ENCODE data around the gene CWC25.
"Not testable (repeated sequence)": the region's sequence is repeated elsewhere in the genome, so short reads cannot be mapped to it uniquely, and the experiment has no call there.

Gene CWC25

DNA sequence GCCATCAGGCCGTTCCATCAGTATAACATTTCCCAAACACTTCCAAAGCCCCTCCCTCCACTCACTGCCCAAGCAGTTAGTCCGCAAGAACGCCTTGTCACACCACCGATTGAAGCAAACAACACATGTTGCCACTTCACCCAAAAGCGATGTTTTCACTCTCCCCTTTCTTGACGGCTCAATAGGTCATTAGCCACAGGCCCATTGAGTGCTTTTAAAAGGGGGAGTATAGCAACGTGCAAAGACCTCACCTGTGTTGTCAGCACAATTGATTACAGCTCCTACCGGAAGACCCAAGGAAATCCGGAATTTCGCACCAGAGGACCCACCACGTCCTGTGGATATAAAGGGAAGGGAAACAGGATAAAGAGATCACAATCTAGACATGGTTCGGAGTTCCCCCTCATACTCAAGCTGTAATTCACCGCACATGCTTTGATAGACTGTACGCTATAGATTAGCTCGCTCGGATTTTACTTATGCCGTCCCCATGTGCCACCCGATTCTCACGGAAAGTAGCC, 27.7 kb upstream of the CWC25 start:
- no peak for DNase-seq

DNA sequence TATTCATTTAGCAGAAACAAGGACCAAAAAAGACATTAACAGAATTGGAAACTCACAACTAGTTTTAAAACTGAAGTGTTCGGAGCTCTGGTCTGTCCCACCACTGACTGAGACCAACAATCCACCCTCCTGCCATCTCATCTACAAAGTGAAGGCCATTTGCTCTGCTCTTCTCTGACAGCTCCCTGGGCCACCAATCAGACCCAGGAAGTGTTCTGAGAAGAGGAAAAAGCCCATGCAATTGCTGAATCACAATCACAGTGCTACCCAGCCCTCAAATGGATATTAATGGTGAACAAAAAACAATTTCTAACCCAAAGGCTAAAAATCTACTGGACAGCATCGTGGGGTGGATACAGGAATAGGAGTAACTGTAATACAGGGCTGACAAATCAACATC, 26.3 kb upstream of the CWC25 start:
- DNase-seq: no peak

DNA sequence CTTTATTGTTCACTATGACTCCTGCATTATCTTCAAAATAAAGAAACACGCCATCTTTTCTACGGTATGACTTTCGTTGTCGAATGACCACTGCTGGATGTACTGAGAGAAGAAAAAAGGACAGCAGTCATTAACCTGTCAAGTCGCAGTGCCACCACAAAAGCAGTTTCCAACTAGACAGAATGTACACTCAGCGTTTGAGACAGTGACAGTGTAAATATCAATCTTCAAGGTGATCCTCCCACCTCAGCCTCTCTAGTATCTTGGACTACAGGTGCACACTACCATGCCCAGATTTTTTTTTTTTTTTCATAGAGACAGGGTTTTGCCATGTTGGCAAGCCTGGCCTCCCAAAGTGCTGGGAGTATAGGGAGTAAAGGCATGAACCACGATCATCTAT, 25.3 kb upstream of the CWC25 start:
- no peak for DNase-seq

DNA sequence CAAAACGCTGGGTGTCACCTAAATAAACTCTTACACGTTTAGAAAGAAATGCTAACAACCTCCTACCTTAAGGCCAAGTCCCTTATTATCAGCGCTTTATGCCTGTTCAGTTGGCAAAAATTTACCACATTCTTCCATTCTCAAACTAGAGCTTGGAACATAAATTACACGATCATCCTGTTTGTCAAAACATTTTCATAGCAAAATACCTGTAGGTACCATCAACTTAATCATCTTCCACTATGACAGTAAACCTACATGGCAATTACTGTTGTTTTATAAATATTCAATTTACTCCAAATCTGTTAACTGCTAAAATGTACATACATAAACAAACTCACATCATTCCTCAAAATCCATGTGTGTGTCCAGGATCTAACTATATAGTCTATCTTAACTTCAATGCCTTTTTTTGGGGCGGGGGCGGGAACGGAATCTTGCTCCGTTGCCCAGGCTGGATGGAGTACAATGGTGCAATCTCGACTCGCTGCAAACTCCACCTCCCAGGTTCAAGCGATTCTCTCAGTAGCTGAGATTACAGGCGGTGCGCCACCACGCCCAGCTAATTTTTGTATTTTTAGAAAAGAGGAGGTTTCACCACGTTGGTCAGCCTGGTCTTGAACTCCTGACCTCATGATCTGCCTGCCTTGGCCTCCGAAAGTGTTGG, 24.0 kb upstream of the CWC25 start:
- no peak for DNase-seq

DNA sequence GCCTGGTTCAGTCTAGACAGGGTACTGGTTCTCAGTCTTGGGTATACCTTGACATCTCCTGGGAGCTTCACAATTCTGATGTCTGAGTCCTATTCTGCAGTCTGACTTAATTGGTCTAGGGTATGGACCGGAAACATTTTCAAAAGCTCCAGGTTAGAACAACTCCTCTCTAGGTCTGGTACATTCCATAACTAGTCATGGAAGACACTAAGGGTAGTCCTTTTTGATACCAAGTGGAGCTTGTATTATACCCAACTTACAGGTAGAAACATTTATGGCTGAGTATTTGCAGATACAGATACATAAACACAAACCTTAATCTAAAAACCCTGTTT, 23.4 kb upstream of the CWC25 start:
- DNase-seq: no peak

DNA sequence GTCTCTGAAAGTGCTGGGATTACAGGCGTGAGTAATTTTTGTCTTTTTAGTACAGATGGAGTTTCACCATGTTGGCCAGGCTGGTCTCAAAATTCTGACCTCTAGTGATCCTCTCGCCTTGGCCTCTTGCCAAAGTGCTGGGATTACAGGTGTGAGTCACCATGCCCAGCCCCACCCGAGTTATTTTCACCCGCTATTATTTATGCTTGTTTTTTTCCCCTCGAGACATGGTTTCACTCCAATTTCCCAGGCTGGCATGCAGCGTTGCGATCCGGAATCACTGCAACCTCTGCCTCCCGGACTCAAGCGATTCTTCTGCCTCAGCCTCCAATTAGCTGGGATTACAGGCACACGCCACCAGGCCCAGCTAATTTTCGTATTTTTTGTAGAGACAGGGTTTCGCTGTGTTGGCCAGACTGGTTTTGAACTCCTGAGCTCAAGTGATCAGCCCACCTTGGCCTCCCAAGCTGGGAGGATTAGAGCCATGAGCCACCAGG, 19.2 kb upstream of the CWC25 start:
- no peak for DNase-seq

DNA sequence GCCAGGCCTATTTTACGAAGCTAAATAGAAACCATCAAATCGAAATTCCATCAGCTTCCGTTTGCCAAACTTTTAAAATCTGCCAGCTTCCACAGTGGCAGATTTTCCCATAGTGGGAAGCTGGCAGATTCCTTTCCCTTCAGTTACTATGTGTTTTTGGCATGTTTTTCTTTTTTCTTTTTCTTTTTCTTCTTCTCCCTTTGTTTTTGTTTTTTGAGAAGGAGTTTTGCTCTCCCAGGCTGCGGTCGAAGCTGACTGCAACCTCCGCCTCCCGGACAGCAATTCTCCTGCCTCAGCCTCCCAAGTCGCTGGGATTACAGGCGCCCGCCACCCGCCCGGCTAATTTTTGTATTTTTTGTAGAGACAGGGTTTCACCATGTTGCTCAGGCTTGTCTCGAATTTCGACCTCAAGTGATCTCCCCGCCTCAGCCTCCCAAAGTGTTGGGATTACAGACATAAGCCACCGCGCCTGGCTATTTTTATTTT, 684 bp upstream of the CWC25 start:
- no peak for DNase-seq

DNA sequence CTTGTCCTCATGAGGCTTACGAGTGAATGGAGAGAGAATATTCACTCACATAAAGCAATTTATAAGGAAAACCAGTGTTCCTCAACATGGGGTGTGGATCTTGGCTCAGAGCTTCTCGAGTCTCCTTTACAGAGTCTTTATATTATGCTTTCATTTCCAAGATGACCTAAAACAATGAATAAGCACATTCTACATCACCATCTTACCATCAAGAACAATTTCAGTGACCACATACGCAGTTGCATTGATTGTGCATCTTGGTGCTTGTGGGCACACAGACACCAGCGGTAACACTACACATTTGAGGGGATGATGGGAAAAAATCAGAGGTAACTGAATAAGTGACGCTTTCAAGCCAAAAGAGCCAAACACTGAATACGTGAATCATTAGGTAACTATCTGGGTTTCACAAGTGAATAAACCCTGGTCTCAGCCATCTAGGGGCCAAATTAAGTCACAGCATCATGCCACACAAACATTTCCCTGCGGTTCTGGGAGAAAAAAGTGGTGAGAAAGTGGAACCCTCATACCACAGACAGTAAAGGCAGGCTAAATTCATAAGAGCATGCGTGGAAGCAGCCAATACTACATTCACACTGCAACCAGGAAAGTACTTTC, 9.4 kb downstream of the CWC25 start:
- DNase-seq: no peak

DNA sequence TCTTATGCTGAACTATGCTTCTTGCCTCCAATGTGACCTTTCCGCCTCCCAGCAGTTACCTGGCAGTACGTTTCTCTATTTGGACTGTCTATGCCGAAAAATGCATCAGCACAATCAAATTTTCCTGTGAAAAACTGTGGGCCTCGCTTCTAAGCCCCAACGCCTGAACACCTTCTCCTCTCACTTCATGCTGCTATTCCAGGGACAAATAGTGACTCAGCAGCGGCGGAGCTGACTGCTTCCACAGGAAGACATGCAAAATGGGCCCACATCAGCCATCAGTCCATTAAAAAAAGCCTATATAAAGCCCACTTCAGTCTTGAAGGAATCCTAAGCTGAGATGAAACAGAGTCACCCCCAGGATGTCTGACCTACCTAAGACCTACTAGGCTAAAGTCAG, 15.3 kb downstream of the CWC25 start:
- DNase-seq: no peak

DNA sequence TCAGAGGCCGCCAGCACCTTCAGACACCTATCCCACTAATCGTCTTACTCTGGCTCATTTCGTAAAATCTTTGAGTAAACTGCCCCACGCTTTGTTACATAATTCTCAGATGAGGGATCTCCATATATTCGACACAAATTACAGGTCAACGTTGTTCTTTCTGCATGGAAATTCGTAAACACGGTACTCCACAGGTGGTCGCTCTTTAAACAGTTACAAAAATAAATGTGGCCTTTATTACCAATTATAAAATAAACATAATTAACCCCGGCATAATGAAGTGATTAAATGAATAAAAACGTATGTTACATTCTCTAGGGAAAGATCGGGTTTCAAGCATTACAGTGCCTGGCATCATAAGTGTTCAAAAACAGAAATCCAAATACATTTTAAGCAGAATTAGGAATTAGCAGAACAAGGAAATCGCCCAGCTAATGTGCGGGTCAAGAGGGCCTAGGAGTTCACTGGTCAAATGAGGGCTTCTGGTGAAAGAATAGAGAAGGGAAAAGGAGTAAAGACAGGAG, 24.8 kb downstream of the CWC25 start:
- no peak for DNase-seq

DNA sequence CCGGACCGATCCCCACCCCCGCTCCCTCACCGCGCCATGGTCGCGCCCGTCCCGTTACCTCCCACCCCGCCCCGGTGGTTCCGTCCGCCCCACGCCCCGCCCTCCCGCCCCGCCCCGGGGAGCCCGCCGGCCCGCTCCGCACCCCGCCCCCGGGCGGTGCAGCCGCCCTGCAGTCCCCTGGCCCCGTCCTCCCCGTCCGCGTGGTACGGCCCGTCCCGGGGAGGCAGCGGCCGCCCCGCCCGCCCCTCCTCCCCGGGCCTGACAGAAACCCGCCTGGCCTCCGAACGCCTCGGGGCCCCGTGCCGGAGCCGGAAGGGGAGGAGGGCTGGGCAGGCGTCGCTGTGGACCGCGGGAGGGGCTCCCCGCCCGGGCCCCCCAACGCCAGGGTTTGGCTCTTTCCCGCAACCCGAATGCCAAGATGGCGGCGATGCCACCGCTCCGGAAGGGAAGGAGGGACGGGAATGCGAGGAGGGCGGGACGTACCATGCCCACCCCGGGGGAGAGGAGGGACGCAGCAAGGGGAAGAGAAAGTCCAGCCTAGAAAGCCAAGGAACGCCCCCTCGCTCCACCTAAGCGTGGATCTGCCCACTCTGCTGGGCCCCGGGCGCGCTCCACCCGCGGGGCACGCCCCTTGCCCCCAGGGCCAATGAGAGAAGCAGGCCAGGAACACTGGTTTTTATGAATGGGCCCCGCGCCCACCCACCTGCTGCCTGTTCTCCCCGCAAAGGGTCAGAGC, 25.5 kb downstream of the CWC25 start, which contains the start of gene PIP4K2B:
TSS of gene PIP4K2B (minus strand) at position 56 of the 736 bp plus-strand sequence. CDS start 132 bp downstream, outside the sequence.
- peak; percentile 73 for DNase-seq

DNA sequence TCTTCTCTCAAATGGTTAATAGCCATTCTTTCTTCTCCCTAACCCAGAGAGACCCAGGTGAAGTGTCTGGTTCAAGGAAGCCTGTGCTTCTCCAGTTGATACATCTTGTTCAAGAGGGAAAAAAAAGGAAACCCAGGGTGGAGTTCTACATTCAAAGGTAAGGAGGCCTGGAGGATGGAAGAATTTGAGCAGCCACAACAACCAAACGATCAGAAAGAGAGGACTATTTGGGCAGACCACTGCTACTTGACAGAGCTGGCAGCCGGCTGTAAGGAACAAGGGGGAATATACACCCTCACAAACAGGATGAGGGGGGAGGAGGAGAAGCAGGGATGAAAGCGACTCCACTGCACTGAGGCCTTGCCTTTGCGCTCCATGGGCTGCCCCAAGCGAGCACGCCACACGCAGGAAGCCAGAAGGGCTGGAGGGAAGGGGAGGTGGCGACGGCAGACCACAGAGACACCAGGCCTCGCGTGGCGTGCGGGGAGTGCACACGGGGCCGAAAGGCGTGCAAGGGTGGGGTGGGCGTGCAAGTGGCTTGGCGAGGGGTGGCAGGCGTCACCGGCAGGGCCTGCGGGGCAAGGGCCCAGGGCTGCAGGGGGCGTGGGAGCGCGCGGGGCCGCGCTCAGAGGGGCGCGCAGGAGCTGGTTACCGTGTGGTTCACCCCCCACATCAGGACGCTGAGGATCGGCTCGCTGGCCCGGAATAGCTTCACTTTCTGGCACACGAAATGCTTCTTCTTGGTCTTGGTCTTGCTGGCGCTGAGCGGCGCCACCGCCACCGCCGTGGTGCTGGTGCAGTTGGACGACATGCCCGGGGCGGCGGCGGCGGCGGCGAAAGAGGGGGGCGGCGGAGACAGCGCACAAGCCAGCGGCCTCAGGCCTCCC, 26.3 kb downstream of the CWC25 start:
- peak; percentile 41 for DNase-seq

DNA sequence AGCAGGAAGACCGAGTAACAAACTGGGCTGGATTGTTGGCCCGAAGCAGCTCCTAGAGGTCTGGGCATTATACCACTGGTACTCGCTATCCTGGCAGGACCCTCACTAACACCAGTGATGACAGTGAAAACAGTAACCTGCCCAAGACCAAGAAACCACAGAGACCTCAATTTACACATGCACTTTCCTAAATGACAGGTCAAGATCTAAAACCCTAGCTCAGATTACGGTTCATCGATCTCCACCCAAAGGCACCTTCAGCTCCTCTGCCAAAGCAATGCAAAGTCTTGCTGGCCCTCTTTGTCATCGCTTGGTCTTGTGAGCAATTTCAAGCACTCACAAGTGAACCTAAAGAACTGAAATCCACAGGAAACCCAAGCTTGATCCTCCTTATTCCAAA, 27.3 kb downstream of the CWC25 start:
- DNase-seq: no peak

DNA sequence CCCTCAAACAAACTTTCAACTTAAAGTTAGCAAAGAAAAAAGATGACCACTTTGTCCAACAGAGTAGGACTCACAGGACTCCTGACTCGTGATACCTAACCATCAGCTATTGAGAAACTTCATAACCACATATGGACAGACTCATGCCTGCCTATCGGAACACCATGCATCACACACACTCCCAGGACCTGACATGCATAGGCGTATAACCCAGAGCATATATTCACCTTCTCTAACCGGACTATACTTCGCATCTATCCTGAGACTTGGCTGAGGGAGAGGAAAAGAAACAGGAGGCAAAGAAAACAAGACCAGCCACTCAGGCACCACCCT, 28.0 kb downstream of the CWC25 start:
- DNase-seq: no peak

DNA sequence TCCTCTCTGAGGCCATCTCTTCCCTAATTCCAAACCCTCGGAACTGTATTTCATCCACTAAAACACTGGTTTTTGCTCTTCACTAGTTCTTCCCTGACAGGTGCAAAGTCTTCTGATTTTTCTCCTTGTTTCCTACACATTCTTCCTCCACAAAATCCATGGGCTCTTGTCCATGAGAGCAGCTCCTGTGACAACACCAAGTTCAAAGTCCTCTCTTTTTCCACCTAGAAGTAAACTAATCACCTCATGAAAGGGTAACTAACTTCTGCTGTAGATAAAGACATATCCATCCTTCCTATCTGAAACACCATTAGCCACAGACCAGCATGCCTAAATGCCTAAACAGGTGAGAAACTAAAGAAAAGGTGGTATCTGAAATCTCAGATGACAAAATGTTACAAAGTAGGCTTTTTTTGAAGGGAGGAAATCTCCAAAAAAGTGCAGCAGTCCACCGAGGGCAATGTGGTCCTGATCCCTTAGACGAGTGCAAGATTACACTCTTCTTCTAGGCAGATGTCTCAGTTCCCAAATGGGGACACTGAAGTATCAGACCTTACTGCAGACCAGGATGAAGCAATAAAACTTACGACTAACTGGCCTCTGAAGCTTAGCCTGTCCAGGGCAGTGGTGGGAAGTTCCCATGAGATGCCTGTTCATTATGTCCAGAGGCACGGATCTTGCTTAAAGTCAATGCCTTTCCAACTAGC, 28.5 kb downstream of the CWC25 start:
- no peak for DNase-seq

DNA sequence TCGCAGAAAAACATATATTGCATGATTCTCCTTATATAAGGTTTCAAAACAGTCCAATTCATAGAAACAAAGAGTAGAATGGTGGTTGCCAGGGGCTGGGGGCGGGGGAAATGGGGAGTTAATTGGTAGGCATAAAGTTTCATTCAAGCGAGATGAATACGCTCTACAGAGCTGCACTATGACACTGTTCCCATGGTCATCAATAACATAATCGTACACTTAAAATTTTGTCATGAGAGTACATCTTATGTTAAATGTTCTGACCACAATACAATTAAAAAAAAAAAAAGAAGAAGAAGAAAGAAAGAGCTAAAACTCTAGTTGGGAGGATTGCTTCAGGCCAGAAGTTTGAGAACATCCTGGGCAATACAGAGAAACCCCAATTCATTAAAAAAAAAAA, 30.9 kb downstream of the CWC25 start:
- DNase-seq: no peak

DNA sequence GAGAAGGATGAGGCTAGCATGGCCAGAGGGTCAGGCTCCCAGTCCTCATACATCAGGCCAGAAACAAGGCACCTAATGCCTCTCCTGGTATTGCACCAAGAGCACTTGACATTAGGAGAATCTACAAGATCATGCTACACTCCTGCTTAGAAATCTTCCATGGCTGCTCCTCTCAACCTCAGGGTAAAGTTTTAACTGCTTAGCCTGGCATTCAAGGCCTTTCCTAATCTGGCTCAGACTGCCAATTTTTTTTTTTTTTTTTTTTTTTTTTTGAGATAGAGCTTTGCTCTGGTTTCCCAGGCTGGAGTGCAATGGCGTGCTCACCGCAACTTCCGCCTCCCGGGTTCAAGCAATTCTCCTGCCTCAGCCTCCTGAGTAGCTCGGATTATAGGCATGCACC, 34.0 kb downstream of the CWC25 start:
- no peak for DNase-seq

DNA sequence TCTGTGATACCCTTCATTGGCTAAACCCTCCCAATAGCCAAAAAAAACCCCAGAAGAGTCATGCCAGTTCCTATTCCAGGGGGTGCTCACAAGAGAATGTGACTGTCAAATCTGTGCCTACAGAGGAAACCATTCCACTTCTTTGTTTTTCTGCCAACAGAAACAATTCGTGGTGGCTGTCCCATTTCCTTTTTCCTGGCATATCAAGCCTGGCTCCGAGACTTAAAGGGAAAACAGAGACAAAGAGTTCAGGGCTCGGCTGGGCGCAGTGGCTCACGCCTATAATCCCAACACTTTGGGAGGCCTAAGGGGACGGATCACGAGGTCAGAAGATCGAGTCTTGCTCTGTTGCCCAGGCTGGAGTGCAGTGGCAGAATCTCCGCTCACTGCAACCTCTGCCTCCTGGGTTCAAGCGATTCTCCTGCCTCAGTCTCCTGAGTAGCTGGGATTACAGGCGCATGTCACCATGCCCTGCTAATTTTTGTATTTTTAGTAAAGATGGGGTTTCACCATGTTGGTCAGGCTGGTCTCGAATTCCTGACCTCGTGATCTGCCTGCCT, 34.9 kb downstream of the CWC25 start:
- not testable (repeated sequence) for DNase-seq

DNA sequence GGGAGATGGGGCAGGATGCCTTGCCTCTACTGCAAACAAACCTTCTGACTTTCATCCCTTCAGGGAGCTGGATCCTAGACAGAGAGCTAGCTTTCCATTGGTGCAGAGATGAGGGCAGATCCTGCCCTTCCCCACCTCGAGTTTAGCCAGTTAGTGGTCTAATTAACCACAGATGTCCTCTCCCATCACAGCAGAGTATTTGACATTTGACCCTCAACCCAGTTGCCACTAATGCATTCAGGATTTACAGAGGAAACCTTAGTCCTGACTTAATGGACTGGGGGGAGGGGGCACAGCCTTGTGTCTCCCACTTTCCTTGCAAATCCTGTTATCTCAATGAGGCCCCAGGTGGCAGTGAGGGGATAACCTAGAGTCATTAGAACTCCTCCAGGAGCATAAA, 35.9 kb downstream of the CWC25 start:
- no peak for DNase-seq

DNA sequence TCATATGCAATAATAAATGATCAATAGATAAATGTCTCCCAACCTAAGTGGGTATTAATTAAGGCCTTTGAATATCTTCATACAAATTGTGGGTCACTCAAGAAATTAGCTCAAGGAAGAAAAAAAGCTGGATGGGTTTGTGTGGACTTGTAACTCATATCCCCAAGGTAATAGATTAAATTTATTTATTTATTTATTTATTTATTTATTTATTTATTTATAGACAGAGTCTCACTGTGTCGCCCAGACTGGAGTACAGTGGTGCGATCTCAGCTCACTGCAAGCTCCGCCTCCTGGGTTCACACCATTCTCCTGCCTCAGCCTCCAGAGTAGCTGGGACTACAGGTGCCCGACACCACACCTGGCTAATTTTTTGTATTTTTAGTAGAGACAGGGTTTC, 37.1 kb downstream of the CWC25 start:
- not testable (repeated sequence) for DNase-seq

DNA sequence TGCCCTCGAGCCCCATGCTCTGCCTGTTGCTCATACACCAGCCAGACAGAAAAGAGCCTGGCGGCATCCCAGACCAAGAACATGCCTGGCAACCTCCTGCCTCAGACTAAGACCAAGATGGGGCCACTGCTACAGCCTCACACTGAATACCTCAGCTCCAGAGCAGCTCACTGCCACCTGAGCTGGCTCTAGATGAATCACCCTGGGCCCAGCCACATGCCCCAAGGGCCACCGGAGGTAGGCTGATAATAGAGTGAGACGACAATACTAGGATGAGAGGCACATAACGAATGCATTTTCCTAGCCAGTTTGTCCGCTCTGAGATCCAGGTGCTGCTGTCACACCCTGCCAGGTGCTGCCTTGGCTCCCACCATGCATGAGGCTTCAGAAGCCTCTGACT, 38.7 kb downstream of the CWC25 start:
- no peak for DNase-seq

DNA sequence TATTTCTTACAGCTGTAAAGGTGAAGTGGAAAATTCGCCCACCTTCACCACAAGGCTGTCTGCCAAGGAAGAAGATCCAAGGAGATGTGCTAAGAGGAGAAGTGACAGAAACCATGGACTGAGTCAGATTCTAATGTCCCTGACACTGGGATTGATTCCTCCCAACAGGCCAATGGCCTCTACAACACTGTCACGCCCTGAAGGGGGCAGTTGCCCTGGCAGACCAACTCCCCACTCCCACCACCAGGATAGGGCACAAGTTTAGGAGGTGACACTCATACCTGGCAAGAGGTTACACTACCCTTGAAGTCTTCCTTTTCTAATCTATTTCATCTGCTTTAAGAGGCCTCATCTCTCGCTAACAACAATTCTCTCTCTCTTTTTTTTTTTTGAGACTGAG, 41.9 kb downstream of the CWC25 start:
- DNase-seq: no peak
